Posterior vena cava (tissue), 2 donors: ENCODE measurements around the gene TTLL6. TPM values are rescaled to one million over a fixed set of nuclear protein-coding genes. Genes with fewer than 3 reads are reported as not detected.
"Not testable (repeated sequence)": the region's sequence is repeated elsewhere in the genome, so short reads cannot be mapped to it uniquely, and the experiment has no call there.

Experiments used
- DNase-seq: peaks from one replicate; pipeline ENCODE4 v3.0.0-alpha.2; 2020; ENCODE audit warnings: low spot score
- intact Hi-C, 2 donors: fragments of 100-400 bp; cut with DNase I; formaldehyde crosslinking; loops; one replicate each; pipeline versions ENCODE4 v1.14.1 to v1.14.2; 2022 to 2023
- total RNA-seq, 2 donors: library from RNA; stranded (reverse); fragmentation: NEBNext Ultra II Directional; extraction: Animal tissue kit (Norgen Biotek cat#: 25700); gene quantifications; one replicate each; pipeline ENCODE4 v1.2.1, GENCODE V29; 2021
- donor health status: DM: yes; HTN: yes; CAD: no.
- donor health status: DM: yes; HTN: yes; CAD: no.

Gene TTLL6
- total RNA-seq, 2 donors from 2014 or later = 0.46 TPM; not detected in 1

DNA sequence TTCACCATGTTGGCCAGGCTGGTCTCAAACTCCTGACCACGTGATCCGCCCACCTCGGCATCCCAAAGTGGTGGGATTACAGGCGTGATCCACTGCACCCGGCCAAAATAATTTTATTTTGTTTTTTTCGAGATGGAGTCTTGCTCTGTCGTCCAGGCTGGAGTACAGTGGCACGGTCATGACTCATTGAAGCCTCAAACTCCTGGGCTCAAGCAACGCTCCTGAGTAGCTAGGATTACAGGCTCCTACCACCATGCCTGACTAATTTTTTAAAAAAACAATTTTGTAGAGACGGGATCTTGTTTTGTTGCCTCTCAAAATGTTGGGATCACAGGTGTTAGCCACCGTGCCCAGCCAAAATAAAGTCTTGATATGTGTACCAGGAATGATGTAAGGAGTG is 2.4 kb upstream of the TTLL6 start:
- intact Hi-C loops = loop anchor here (5.0 kb wide), 1 partner anchor 58 kb away; no protein-coding TSS in a partner anchor
- no peak for DNase-seq

DNA sequence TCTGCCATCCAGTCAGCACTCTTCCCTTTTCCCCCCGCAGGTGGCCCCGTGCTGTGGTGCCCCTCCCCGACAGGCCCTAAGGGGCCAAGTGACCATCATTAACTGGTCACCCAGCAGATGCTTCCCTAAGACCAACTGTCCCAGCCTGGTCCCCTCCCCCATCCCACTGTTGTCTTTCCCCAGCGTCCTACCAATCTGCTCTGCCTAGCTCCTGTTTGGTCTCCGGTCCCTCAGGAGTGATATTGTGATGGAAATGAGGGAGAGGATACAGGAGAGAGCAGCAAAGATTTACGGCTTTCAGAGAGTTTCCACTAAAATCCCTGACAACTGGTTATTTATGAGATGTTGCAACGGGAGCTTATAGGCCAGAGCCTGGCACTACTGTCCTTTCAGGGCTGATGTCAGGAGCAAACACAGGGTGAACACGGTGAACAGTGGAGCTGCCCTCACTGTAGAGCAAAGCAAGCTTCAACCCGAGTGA is 1.4 kb upstream of the TTLL6 start:
- DNase-seq = no peak
- intact Hi-C loops = loop anchor here (5.0 kb wide), 1 partner anchor 59 kb away; no protein-coding TSS in a partner anchor

DNA sequence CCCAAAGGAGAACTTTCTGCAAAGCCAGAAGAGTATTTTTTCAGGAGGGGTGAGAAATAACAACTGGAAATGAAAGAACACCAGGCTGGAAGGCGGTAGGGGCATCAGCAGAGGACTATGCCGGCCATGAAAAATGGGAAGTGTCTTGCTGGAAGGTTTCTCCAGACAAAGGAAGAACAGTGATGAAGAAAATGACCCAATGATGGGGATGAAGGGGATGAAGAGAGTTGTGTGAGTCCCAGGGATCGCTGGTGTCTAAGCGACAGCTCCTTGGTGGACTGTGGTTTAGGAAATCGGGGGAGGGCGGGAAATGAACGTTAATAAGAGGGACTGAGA is 623 bp downstream of the TTLL6 start:
- intact Hi-C loops = loop anchor here (5.0 kb wide), 1 partner anchor 61 kb away; no protein-coding TSS in a partner anchor
- DNase-seq = no peak

DNA sequence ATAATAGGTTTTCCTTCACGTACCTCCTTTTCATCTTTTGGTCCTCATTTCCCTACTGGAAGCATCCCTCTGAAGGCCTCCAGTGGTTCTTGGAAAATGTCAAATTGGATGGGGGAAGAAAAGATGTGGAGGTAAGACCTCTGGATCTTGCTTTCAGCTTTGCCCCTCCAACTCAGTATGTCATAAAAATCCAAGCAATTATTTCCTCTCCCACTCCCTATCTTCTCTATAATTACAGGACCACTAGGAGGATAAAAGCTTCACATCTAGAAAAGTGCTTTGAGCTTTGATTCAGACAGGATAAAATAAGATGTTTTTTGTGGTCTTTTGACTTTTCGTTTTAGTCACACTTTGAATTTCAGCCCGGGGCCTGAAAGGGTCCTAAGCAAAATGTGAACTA is 1.7 kb downstream of the TTLL6 start:
- no peak for DNase-seq
- intact Hi-C loops = loop anchor here (5.0 kb wide), 1 partner anchor 62 kb away; no protein-coding TSS in a partner anchor

DNA sequence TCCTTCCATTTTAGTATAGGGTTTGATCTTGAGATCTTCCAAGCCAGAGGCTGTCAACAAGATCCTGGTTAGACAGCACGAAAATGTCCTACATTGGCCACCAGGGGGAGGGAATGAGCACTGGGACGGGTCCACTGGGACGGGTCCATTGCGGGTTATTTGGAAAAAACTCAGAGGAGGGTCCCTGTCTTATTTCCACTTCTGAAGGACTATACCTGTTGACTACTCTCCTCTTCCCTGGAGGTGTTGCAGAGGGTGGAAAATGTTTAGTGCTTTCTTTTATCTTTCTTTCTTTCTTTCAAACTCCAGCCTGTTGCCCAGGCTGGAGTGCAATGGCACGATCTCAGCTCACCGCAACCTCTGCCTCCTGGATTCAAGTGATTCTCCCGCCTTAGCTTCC is 2.5 kb downstream of the TTLL6 start:
- intact Hi-C loops = no loop called here

DNA sequence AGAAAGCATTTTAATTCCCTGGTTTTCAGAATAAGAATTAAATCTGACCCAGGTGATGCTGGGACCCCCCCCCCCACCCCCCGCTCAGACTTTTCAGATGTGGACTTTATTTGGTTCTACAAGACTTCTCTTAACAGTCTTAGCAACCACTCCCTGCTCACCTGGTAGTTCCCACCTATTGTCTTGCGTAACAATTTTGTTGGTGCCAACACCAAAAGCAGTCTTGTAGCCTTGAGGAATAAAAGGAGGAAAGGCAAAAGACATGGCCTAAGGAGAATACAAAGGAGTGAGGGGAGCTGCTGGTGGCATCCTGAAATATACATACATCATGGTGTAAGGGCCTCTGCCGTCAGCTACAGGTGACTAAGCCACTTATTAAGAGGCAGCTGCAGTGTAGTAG is 5.0 kb downstream of the TTLL6 start:
- no peak for DNase-seq
- intact Hi-C loops = no loop called here

More for the DNA sequence above, 2.5 kb downstream of the TTLL6 start:
- no peak for DNase-seq

DNA sequence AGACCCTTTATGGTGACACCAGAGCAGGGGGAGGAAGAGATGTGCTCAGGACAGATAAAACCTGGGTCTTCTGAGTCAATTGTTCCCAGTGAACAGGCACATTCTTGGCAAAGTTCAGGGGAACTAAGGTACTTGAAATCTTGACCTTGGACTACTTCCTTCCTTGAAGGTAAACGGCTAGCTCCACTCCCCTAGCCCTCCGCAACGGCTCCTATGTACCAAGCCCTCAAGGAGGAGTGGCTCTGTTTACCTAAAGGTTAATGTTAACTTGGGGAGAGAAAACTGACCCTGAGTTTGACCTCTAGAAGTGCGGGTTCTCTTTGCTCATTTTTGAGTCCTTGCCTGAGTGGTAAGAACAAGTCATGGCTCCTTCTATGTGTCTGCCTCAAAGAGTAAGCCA is 7.8 kb downstream of the TTLL6 start:
- no peak for DNase-seq
- intact Hi-C loops = loop anchor here in 1 of 2 donors (10.0 kb wide), 1 partner anchor 226 kb away; no protein-coding TSS in a partner anchor

DNA sequence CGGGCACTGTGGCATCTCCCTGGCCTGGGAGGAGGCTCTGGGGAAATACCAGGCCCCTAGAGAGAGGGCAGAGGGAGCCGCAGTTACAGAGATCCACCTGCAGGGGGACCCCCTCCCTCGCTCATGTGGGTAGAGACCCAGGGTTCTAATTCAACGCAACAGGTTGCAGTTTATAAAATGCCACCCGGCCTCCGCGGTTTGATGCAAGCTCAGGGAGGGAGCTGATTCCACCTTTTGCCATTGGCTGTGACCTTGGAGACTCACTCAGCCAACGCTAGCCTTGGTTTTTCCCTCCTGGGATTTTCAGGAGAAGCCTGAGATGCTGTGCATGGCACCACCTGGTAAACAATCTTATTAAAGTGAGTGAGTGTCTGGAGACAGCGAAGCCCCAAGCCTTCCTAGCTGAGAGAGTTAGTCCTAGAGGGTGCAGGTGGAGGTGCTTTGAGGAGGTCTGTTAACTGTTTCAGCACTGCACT is 12.1 kb downstream of the TTLL6 start:
- intact Hi-C loops = loop anchor here (5.0 to 10.0 kb wide), 2 partner anchors 77 to 230 kb away; no protein-coding TSS in a partner anchor
- DNase-seq = peak; percentile 85

DNA sequence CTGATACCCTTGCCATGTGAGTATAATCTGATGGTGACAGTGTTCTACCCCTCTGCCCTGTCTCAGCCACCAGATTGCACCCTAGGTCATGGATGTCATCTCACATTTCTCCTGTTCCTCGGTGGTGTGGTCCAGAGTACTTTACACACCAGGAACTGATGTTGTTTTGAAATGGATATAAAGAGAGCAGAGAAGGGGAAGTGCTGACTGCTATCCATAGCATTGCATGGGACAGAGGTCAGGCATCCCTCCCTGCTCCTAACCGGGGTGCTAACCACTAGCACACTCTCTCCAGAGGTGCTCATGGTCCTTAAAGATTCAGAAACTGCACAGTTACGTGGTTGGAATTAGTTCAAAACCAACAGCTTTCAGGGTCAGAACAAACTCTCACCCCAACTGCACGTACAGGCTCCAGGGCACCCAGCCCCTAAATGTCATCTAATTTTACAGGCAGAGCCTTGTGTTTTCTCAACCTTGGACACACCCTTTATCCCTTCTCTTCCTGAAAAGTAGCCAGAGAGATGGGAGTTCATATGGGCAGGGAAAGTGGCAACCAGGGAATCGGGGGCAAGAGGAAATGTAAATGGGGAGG is 16.3 kb downstream of the TTLL6 start:
- intact Hi-C loops = loop anchor here (5.0 to 10.0 kb wide), 2 partner anchors 82 to 234 kb away; no protein-coding TSS in a partner anchor
- no peak for DNase-seq

DNA sequence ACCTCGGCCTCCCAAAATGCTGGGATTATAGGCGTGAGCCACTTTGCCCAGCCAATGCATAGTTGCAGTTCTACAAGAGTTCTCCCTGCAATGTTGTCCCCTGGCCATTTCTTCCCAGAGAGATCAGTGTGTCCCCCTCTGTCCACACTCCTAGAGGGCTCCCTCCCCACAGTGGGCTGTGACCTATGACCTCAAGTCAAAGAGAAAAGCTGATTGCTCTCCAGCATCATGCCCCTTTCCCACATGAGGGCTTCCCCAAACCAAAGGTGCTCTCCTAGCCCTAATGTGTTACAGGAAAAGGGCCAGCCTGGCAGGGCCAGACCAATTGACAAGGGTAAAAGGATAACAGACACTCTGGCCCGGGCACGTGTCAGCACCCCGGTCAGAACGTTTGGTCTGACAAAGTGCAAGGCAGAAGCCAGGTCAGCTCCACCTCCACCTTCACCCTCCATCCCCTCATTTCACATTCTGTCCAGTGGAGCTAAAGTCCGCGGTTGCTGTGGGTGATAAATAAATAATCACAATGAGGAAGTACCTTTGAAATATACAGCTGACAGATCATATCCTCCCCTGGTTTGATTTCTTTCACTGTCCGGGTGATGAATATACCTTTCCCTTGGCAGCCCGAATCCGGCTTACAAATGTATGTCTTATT is 17.8 kb downstream of the TTLL6 start:
- intact Hi-C loops = no loop called here
- DNase-seq = no peak

DNA sequence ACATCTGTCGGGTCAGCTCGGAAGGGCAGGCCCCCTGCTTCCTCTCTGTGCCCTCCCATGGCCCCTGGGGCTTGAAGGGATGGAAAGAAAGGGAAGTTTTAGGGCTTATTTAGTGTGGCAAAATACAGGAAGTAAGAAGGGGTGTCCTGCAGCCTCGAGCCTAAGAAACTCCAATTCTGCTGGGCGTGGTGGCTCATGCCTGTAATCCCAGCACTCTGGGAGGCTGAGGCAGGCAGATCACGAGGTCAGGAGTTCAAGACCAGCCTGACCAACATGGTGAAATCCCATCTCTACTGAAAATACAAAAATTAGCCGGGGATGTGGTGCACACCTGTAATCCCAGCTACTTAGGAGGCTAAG is 20.9 kb downstream of the TTLL6 start:
- DNase-seq, intact Hi-C loops: not testable (repeated sequence)

DNA sequence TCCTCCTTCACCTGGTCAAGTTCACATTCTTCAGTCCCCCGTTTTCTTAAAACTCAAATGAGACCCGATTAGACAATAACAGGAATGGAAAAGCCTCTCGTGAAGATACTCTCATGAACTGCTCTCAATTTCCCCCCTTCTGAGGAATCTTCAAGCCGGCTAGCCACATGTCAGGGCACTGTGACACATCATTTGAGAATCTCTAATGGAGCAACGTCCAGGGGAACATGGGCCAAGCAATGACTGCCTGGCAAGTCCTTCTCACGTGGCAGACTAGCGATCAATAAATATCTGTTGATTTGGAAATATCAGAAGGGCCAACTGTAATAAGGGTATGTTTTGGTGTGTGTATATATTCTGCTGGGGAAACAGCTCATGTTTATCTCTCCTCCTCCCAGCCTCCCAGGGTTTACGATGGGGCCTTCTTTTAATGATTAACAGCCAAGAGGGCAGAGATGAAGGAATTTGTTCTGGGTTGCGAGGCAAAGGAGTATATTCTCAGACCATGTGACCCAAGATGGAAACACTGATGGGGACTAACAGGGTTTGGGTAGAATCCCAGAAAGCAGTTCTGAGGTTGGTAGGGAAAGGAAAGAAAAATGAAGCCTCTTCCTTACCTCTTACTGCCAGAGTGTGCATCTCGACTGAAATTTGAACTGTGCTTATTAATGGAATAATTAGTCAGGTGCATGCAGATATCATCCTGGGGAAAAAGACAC is 21.4 kb downstream of the TTLL6 start:
- no peak for DNase-seq
- intact Hi-C loops = no loop called here

DNA sequence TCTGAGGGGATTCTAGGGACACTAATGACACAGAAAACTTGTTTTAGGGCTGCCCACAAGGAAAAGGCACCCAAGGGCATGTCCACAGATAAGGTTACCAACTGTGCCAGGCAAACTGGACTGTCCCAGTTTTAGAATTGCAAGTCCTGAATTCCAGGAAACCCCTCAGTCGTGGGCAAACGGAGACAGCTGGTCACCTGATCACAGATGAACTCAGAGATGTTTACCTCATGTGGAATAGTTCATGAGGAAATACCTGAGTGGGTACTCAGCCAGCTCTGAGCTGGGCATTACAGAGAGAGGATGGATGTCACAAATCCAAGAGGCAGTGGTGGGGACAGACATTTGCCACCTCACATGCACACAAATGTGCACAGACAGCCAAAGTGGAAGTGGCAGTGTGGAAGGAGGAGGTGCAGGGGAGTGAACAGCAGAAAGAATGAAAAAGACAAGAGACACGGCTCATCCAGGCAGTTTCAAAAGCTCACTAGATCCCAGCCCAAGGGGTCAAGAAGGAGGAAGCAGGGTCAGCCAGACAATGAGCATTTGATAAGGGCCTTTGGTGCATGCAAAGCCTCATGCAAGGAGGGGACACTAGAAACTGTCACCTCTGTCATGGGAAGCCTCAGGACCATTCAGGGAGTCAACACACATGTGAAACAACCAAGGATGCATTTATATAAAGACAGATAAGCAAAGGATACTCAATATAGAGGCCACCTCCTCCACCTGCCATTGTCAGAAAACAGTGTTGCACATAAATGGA is 24.8 kb downstream of the TTLL6 start:
- DNase-seq = no peak
- intact Hi-C loops = loop anchor here (5.0 kb wide), 2 partner anchors 70 to 120 kb away; partner anchors contain the start of genes PRAC1 (in 1 of the 2) and PRAC2 (in 1 of the 2)

DNA sequence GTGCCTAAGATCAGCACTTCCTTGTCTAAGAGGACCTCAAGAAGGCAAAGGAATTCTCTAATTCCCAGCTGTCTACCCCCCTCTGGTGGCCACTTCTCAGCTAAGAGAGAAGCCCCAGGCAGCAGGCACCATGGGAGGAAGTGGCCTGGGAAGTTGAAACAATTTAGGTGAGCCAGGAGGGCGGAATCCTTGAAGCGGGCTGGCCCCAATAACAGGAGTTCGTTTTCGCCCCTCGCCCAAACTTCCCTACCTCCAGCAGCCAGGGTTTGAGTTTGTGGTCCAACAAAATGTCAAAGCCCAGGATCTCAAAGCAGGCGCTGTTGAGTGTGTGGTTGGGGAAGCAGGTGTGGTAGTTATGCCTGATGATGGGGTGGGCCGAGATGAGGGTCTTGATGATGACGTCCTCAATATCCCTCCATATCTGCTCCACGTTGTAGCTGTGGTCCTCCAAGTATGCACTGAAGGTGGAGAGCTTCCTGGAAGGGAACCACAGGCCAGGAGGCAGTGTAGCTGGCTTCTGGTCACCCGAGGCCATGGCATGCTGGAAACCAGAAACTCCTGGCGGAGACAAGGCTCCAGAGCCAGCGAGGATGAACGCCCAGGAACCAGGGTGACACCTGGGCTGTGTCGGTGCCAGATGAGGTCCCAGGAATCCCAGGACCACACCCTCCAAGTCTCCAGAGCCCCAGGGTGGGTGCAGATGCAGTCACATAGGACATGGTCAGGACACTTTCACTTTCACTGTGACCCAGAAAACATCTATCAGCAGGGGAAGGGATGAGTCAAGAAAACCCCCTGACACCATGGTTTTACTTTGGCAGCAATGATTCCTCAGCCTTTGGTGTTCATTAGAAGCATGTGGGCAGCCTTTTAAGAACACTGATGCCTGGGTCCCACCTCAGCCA is 25.6 kb downstream of the TTLL6 start:
- peak; percentile 87 for DNase-seq
- intact Hi-C loops = loop anchor here (2.0 to 5.0 kb wide), 4 partner anchors 65 to 119 kb away; partner anchors contain the start of genes PRAC1 (in 1 of the 2) and PRAC2 (in 1 of the 2)

DNA sequence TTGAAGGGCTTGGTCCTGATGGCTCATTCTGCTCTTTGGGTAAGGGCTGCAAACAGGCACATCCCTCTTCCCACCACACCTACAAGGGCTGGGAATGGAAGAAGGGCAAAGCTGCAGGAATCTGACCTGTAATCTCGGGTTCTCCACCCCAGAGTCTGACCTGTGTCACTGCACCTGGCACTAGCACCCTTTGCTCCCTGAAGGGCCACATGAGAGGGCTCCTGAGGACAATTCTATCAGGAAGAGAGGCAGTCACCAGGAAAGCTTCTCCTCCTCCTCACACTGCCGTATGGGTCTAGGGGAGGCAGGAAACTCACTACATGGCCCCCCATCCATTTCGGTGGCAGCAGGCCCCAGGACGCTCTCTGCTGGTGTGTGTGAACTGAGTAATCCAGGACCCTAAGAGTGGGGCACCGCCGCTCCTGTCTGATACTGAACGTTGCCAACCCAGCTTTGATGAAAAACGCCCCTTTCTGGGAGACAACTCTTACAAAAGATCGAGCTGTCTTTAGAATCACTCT is 26.4 kb downstream of the TTLL6 start:
- DNase-seq = no peak
- intact Hi-C loops = loop anchor here (2.0 to 5.0 kb wide), 4 partner anchors 64 to 118 kb away; partner anchors contain the start of genes PRAC1 (in 1 of the 2) and PRAC2 (in 1 of the 2)

DNA sequence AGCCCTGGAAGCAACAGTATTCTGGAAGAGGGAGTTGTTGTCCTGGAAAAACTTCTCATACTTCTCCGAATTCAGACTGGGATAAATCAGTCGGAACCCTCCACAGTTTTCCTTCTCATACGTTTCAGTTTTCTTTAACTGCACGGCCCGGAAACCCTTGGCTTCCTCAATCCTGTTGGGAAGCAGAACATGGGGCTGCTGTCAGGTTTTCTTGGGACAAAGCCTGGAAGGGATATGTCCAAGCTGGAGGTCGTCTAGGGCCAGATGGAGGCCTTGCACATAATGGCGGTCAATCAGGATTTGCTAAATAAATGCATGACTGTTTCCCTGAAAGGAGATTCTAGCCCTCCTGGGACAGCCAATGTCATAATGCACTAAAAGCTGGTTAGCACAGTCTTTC is 29.2 kb downstream of the TTLL6 start:
- no peak for DNase-seq
- intact Hi-C loops = no loop called here

DNA sequence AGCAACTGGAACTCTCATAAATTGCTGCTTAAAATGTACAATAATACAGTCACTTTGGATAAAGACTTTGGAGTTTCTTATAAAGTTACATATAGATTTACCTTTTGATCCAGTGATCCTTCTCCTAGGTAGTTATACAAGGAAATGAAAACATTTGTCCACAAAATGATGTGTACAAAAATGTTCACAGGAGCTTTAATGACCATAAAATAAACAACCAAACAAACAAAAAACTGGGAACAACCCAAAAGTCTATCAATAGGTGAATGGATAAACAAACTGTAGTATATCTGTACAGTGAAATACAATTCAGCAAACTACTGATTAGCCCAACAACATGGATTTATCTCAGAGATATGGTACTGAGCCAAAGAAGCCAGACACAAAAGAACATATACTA is 37.6 kb downstream of the TTLL6 start:
- intact Hi-C loops = no loop called here
- DNase-seq = no peak

DNA sequence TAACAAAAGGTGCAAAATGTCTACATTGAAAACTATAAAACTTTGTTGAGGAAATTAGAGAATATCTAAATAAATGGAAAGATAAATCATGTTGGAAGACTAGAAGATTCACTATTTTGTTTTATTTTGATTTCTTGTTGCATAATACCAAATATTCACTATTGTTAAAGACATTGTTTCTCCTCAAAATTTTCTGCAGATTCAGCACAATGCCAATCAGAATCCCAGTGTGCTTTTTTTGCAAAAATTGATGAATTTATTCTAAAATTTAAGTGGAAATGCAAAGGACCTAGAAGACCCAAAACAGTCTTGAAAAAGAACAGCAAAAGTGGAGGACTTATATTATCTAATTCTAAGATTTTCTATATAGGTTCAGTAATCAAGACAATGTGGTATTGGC is 40.4 kb downstream of the TTLL6 start:
- DNase-seq = no peak
- intact Hi-C loops = no loop called here
